GM21526 (cell line): ENCODE results near the gene MCM8.

Experiments used
- ATAC-seq: cut with Tn5 transposase; IDR thresholded peaks from one replicate; pipeline ENCODE4 v1.9.1; 2021; ENCODE audit warnings: moderate library complexity; ENCODE audit not compliant: unreplicated experiment, low FRiP score

Gene MCM8

DNA sequence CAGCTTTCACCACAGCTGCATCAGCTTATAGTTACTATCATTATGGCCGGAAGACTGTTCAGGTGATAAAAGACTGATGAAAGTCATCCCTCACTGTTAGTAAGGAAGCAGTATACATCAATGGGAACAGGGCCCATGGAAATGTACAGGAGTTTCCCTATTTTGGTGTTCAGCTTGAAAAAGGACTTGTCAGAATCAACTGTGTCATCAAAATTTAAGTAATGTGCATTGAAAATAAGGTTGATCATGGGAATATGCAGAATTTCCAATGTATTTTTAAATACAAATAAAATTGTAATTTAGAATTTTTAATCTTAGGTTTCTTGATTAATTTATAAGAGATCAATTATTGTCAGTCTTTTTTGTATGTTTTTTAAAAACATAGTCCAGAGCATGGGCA lies 86.6 kb downstream of the MCM8 start:
- no peak for ATAC-seq

DNA sequence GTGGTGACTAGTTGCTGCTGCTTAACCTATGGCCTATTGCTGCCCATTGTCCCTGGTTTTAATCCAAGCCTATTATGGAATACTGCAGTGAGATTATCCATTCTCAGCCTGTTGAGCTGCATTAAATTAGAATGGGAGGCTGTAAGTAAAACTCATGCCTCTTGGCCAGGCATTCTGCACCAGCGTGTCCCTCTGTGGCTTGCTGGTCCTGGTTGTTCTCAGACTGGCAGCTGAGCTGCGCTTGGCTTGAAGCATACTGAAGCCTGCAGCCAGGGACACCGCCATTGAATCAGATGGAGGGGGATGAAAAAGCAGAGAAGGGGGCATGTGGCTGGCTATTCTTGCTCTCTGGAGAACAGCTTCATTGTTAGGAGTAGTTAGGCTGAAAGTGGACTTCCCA lies 87.8 kb downstream of the MCM8 start:
- ATAC-seq, result no peak

DNA sequence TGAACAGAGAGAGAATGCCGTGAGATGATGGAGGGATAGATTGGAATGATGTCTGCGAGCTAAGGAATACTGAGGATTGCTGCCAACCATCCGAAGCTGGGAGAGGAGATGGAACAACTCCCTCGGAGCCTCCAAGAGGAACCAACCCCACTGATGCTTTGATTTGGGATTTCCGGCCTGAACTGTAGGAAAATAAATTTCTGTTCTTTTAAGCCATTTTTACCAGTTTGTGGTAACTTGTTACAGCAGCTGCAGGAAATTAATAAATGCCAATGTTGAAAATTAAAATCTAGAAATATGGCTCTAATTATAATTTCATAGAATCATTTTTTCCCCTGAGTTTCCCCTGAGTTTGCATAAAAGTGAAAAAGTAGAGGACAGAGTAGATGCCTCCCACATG lies 89.3 kb downstream of the MCM8 start:
- no peak for ATAC-seq

DNA sequence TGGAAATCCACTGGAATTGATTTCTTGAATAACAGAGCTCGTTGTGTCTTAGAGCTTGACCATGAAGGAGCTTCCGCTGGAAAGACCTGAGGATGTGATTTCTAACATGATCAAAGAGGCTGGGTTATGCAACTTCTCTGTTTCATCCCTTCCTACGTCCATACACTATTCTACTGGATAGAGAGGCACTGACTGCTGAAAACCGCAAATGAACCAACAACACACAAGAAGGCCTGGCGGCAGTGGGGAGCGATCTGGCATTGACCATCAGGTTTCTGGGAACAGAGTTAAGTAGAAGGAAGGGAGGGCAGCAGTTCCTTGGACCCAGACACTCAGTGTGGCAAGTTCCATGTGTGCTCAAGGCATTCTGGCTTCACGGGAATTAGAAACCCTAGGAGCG lies 90.1 kb downstream of the MCM8 start:
- ATAC-seq, result no peak

DNA sequence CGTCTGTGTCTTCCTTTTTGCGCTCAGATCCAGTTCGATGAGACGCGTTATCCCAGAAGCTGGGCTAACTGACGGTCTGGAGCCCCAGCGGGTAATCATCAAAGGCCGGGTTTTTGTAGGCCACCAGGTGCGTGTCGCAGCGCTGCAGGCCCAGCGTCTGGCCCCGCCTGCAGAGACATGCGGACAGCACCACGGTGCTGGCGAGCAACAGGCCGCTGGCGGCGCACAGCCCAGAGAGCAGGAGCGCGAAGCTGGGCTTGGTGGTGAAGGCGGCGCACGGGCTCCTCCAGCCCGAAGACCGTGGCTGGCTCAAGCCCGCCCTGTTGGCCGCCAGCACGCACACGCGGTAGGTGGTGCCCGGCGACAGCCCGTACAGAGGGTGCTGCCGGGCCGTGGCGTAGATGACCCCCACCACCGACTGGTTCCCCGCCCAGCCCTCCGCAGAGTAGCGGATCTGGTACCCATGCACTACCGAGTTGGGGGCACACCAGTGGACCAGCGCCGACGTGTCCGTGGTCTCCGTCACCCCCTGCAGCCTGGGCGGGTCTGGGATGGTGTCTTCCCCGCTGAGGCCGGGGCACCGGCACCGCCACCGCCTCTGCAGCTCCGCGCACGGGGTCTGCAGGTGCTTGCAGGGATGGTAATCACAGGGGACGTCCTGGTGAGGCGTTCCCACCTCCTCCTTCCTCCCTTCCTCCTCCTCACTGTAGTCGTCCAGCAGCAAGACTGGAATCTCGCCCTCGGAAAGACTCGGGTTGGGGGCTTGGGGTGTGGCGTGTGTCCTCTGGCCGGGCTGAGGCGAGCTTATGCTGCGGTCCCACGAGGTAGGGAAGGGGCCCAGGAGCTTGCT lies 90.7 kb downstream of the MCM8 start:
- no peak for ATAC-seq

DNA sequence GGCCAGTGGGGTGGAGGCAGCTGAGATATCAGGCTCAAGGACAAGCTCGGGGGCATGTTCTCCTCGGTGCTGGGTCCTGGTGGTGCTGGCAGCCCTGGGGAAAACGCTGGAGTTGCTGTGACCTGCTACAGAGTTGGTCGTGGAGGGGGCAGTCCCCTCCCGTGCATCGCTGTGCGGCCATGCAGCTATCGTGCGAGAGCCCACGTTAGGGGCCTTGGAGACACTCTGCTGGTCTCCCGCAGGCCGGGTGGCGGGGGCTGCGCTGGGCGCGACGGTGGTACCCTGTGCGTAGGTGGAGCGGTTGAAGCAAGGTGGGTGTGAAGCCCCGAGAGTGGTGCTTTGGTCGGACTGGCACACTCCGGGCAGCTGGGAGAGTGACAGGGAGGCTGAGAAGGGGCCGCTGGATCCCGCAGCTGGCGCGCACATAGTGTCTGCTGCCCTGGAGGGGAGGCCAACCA lies 91.4 kb downstream of the MCM8 start:
- ATAC-seq, result no peak

DNA sequence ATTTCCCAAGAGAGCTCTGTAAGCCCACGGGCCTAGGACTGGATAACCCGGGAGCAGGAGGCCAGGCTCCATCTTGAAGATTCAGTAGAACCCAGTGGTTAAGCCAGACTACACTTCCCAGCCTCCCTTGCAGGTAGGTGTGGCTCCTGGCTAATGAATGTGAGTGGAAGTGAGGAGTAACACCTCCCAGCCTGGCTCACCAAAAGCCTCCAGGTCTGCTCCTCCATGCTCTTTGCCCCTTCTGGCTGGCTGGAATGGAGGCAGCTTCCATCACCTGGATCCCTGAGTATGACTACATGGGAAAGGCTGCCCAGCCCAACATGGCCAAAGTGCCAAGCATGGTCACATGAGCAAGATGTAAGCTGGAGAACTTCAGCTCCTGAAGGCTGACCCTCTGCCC lies 93.7 kb downstream of the MCM8 start:
- no peak for ATAC-seq

DNA sequence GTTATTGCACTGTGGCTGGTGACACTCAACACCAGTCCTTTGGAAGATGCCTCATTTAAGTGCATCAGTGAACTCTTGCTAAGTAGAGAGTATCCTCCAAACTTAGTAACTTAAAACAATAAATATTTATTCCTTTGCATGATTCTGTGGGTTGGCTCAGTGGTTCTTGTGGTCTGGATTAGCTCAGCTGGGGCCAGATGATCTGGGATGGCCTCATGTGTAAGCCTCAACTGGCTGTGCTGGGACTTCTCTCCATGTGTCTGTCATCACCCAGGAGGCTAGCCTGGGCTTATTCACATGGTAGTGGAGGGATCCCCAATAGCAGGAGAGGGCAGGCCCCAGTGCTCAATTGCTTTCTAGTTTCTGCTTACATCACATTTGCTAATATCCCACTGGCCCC lies 95.1 kb downstream of the MCM8 start:
- ATAC-seq, result no peak

DNA sequence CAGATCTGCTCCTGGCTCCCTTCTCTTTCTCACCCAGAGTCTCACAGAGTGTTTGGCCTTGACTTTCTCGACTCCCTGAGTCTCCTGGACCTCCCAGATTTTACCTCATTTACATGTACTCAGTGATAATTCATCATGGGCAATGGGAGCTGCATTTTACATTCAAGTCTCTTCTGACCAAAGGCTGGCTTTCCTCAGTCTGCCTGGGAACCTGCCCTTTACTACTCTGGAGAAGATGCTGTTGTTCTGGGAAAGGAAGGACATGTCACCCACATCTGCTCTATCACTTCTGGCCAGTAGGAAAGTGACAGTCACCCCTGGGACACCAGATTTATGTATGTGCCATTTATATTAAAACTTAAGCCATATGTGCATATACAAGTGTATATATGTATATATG lies 96.0 kb downstream of the MCM8 start:
- no peak for ATAC-seq

DNA sequence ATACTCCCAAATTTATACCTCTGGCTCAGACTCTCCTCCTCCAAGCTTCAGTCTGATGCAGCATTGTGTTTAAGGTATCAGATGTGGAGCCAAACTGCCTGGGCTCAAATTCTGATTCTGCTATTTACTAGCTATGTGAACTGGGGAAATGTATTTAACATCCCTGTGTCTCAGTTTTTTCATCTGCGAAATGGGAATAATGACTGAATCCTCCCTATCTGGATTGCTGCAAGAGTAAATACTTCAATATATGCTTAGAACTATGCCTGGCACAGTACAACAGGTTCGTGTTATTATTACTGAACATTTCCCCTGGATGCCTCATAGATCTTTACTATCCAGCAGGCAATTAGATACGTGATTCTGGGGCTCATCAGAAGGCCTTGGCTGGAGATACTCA lies 97.9 kb downstream of the MCM8 start:
- no peak for ATAC-seq
